ENCODE data around the gene SHC3.
A peak's percentile ranks its signal among the peaks of the same experiment; 100 is the strongest.

The SHC3 gene

DNA sequence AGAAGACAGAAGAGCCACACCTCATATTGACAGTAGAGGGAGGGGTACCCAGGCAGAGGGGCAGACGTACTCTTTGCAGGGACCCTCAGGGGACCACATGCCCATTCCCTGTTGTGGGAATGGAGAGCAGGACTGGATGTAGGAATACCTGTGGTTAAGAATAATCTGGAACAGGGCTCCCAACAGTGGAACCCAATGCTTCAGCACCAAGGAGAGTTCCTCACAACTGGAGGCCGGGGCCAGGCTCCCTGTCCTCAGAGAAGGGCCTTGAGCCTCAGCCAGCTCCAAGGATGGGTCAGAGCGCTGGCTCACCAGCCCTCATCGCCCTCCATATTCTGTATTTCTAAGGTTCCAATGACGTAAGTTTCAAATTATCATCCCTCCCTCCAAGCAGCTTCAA is 7.4 kb upstream of the SHC3 start:
- FAIRE-seq = no peak

DNA sequence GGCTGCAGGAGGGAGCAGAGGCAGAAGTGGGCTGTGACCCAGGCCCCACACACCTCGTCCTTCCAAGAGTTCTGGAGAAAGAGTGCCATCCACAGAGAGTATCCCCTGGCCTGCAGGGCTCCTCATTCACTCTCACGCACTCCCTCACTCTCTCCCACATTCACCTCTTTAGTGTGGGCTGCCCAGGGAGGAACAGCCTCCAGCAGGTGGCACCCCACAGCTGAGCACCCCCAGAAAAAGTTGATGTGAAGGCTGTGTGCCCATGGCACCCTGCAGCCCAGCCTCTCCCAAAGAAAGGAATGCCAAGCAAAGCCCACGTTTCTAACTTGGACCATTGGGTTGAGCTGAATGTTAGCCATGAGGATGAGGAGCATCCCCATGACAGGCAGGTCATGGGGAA is 4.5 kb upstream of the SHC3 start:
- FAIRE-seq = no peak

DNA sequence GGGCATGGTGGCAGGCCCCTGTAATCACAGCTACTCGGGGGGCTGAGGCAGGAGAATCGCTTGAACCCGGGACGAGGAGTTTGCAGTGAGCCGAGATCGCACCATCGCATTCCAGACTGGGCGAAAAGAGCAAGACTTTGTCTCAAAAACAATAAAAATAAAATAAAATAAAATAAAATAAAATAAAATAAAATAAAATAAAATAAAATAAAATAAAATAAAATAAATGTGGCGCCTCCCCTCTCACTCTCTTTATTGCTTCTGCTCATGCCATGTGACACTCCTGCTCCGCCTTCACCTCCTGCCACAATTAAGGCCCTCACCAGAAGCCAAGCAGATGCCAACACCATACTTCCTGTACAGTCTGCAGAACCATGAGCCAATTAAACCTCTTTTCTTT is 3.8 kb upstream of the SHC3 start:
- no peak for FAIRE-seq

DNA sequence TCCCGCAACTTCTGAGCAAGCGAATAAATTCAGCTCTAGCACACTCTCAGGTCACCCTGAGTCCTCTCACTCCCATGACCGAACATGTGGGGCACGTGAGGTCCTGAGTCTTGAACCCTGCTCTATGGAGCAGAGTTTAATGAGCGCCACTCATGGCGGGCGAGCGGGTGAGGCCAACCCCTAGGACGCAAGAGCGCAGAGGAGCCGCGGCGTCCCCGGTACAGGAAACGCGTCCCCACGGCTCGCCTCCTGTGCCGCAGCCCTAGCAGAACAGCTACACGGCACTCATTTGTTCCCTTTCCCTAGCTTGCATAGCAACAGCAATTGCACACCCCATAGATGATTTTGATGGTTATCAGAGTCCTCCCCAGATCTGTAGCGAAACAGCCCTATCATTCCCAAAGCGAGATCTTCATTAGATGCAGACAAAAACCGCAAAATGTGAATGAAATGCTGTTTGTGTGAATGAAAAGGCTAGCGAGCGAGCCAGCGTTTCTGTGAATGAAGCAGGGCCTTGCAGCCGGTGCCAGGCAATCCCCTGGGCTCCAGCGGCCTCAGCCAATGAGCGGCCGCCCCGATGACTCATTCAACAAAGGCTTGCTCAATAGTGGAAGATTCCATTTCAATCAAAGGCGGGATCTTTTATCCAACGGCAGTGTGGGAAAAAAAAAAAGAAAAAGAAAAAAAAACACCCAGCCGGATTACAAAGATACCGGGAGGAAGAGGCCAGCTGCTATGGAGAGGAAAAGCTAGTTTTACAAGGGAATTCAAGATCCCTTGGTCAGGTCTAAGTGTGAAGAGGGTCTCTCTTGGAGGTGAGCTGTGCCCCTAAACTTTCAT is 1.5 kb upstream of the SHC3 start:
- peak; percentile 95 for FAIRE-seq

DNA sequence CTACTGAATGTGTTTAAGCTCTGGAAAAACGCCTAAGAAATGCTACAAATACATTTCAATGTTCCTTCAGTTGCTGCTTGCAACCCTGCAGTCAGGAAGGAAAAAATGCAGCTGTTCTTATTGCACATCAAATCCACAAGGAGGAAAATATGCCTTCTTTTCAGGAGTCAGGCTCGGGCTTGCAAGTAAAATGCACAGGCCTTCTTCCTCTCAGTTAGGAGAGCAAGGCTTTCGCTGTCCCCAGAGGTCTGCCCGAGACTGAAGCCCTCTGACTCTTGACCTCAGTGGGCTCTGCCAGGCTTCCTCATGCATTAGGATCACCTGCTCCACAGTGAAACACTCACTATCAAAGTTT is 899 bp upstream of the SHC3 start:
- FAIRE-seq = no peak

DNA sequence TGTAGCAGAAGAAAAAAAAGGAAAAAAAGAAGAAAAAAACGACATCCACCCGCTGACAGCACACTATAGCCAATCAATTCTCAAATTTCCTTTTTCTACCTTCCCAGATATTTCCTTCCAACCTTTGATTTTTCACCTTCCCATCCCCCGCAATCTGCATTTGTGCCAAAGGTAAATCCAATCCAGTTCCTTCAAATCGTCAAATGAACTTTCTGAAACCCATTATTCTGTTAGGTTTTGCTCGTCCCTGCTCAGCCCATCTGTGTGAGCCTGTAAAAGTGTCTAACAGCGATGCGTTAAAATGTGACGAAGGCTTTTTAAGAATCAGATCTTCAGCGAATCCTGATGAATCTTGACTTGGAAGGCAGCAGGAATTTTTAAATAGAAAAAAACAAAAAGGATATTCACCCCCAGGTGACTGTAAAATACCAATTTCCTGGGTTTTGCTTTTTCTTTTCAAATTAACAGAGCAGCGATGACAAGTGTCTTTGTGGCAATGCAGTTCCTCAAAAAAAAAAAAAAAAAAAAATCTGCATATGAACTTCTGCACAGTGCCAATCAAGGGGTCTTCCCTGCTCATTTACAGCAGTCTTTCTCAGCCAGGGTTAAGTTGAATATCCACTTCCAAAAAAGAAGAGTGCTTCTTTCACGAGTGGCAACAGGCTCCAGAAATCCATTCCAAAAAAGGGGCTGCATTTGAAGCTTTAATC is 367 bp upstream of the SHC3 start:
- no peak for FAIRE-seq

DNA sequence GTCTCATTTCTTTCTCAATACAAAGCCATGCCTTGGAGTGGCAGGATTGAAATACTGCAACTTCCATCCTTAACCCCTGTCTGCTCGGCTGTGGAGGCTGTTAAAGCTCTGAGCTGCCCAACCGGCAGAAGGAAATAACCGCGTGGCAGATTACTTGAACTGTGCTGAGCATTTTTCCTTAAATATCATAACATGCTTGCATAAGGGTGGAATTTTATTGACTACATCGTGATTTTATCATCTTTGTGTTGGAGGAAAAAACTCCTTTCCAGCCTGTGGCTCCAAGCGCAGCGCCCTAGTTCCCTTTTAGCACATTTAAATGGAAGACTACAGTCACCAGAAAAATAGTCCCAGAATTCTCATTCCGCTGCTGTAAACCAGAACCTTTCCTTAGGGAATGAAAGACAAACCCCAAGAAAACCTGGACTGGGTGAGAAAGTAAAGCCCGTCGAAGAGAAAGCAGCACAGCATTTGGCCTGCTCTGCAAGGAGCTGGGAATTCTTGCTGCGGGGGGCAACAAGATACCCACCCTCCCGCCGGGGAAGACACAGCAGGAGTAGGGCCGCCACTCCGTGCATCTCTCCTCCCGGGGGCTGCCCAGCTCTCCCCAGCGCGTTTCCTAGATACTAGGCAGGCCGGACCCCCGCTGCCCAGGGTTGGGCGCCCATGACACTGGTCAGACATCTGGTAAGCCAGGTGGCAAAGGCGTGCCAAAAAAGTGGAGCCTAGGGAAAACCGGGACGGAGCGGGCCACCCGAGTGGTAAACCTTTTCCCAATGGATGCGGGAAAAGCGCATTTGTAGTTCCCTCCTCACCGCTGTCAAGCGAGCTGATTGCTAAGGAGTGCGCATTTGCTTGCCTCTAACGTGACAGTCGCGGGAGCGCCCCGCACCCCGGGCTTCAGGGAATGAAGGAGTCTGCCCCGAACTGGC is 1.3 kb downstream of the SHC3 start:
- no peak for FAIRE-seq

DNA sequence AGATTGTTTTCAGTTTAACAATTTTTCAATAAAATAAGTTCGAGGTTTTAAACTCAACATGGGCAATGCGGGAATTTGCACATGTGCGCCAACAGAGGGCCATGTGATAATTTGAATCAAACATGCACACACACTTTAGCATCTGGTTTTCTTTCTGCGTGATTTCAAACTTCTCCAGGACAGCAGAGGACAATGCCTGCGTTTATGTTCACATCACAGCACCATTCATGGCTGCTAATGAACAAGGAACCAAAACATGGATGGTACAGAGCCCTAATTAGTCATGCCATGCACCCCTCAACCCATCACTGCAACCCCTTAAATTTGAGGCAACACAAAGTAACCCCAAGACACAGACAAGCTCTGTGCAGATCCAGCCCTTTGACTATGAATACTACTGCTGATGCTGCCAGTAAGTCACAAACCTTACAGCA is 2.8 kb downstream of the SHC3 start:
- FAIRE-seq = no peak

DNA sequence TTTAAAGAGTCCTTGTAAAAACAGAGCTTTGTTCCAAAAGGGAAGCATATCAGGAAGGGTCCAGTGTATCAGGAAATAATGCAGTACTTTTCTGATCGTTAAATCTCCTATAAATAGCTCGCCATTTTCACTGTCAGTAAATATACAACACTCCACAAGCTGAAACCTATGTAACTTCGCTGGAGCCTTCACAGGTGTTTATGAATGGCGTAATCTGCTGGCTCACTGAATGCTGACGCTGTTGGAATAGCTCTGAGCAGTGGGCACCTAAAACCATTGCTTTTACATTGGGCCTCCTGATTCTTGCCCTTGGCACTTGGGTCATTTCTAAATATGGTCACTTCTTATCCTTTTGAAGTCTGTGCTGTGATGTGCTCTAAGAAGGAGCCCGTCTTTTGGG is 4.3 kb downstream of the SHC3 start:
- FAIRE-seq = no peak

DNA sequence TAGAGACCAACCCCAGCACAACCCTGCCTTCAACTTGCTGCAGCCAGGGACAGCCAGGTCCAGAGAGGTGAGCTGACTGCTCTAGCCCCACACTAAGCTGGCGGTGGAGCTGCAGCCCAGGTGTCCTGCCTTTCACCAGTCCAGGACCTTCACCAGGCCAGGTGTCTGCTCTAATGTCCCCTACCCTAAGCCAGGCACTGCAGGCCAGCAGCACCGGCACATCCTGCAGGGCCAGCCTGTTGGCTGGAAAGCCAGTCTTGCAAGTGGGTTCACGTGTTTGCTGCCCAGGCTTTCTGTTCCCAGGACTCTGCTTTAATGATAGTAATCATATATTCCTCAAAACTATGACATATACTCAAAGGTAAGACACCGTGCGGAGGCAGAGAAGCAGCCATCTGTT is 5.5 kb downstream of the SHC3 start:
- FAIRE-seq = no peak

DNA sequence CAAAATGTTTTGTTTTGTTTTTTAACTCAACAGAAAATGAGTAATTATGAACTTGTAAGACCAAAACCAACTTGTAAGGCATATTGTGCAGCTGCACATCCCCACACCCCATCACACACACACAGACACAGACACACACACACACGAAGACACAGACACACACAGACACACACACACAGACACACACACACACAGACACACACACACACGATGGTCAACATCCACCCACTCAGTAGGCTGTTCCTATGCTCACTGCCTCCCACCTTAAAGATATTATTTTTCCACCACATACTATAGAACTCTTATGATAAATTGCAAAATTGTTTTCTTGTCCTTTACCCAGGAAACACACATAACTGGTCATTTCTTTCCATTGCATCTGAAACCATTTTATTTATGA is 6.2 kb downstream of the SHC3 start:
- no peak for FAIRE-seq

DNA sequence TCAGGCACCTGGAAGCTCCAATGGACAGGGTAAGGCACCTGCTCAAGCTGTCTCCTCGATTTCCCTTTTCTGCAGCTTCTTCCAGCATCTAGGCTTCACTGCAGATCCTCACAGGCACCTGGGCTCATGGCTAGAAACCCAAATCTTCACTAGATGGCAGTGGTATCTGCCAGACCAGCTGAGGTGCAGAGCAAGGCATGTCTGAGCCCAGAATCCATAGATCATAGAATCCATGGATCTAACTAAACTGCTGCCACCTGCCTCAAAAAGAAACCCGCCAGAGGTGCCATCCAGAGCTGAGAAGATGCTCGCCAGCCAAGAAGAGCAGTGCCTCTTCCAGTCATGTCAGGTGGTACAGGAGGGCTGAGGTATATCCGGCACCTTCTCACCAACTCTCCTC is 6.9 kb downstream of the SHC3 start:
- FAIRE-seq = no peak

DNA sequence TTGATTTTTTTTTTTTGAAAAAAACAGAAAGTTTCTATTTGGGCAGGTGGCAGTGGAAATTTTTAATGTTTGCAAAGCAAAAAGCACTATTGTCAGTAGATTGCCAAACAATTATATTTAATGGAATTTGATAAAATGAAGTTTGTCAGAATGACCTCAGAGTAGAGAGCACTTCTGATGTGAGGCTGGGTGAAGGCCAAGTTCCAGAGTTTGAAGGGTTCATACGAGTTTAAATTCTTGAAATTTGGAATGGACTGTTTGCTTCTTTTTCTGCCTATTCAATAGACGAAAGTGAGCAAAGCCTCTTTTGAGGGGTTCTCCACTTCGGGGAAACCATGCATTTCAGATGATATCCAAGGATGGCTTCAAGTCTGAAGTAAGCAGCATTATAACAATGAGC is 7.4 kb downstream of the SHC3 start:
- FAIRE-seq = peak; percentile 21

DNA sequence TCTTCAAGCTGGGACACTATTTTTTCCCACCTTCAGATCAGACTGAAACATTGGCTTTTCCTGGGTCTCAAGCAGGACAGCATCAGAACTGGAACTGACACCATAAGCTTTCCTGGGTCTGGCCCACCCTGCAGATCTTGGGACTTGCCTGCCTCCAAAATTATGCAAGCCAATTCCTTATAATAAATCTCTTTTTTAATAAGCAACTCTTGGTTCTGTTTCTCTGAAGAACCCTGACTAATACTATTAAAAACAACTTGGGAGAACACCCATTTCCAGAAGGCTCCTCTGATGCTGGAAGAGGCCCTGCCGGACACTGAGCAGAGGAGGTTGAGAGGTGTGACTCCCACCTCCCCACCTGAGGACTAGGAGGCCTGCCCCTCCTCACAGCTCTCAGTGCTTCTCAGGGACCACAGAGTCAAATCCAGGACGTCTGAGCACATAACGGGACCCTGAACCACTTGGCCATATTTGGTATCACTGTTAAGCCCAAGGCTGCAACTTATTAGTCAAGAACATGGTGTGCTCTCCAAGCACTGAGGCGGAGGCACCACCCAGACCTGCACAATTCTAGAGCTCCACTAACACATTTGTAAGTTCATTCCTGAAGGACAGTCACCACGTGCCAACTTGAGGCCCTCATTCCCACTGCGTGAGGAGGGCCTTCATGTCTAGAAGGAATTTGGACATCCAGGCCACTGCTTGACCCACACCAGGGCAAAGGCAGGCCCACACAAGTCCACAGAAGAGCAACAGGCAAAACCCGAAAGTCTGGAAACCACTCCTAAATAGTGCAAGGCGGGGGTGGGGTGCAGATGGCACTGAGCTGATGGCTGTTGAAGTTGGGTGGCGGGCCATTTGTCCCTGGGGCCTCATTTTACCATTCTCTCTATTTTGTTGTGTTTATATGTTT is 9.5 kb downstream of the SHC3 start:
- no peak for FAIRE-seq

DNA sequence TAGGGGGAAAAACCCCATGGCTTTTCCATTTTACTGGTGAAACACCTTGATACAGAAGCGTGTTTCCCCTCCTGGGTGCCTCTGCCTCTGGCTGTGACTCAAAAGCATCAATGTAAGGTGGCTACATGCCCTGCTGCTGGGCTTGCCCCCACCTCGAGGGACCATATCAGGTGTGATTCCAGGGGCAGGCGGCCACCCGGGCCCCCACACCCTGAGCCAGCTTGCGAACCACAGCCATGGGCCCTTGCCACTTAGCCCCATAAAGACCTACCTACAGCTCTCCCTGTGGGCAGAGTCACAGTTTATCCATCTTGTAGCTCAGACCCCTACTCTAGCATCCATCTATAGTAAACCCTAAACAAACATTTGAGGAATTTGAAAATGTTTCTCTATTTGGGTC is 10.8 kb downstream of the SHC3 start:
- FAIRE-seq = no peak

DNA sequence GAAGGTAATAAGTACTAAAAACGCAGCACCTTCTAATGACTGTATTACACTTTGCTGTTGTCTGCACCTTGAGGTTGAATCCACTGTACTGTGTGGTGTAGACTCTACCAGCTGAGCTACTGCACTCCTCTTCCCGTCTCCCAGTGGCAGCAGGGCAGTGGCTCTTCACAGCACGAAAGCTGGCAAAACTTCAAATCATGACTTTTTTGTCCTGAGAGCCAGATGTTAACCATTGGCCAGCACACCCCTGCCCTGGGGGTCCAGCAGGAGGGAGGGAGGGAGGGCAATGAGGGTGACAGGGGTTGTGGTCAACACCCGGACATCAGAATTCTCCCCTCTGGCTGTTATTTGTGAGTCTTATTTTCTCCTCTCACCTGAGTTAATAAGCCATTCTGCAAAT is 11.8 kb downstream of the SHC3 start:
- FAIRE-seq = no peak

DNA sequence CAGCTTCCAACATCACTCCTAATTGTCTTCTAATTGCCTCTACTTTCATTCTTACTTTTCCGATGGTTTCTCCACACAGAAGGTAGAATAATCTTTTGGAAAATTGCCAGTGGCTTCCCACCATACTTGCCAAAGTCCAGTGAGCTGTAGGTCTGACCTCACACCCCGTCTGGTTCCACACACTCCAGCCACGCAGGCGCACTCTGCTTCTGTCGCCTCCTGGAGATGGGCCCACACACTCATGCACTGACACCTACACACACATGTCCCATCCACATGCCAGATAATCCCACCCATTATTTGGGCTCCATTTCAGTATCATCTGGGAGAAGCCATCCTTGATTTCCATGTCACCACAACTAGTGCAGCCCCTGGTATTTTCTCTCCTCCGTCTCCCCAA is 12.7 kb downstream of the SHC3 start:
- no peak for FAIRE-seq

DNA sequence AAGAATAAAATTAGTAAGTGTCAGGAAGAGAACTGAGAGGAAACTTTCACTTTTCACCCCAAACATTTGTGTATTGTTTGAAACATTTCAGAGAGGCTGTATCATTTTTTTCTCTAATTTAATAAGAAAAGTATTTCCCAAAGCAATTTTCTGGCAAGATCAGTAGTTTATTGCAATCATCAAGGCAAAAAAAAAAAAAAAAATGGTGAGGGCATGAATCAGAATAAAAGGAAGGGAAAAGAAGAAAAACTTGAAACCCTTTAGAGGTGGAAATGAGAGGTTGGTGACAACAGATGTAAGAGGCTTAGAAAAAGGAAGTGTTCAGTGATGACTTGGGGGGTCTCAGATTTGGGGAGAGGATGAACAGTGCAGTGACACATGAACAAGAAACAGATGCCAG is 13.3 kb downstream of the SHC3 start:
- no peak for FAIRE-seq

DNA sequence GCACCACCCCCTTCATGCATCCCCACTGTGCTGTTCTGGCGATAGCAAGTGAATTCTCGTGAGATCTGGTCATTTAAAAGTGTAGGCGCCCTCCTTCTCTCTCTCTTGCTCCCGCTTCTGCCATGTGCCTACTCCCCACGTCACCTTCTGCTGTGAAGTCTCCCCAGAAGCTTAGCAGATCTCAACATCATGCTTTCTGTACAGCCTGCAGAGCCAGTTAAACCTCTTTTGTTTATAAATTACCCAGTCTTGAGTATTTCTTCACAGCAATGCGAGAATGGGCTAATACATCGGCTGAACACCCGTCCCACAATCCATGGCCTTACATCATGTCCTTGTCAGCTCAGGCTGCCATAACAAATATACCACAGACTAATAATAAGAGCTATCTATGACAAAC is 17.4 kb downstream of the SHC3 start:
- no peak for FAIRE-seq

DNA sequence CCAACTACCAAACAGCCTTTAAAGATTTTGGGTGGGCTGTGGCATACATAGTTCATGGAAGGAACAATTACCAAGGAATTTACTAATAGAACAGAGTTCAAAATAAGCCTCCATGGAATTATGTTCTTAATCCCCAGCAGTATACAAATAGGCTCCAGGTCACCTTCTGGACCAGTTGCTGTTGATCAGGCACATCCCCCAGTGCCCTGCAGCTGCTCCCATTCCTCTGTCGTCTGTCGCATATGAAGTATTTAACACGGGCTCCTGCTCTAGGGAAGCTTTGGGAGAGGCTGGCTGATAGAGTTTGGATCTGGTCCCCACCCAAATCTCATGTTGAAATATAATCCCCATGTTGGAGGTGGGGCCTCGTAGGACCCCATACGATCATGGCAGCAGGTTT is 17.8 kb downstream of the SHC3 start:
- FAIRE-seq = no peak

DNA sequence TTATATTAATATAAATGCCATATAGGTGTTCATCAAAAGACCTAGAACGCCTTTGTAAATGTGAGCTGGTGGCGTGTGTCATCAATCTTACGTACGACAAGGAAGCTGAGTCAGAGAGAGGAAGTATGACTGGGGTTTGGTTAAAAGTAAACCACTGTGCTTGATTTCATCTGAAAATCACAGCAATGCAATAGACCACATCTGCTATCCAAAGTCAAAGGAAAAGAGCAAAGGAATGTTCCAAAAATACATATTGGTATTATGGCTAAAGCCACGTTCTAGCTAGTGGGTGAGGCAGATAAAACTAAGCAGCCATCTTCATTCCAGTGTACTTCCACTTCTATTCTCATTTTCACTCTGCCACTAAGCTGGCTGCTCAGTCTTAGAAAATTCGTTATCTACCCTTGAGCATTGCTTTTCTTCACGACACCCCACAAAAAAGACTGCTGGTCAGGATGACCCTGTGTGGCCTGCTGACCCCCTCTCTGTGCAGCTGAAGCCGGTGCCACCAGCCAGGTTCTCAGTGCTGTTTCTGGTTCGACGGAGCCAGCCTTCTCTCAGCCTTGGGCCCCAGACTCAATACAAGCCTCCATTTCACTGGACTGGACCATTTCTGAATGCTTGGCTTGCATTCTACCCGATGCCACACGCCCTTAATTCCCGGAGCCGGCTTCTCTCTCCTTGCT is 23.8 kb downstream of the SHC3 start:
- no peak for FAIRE-seq

DNA sequence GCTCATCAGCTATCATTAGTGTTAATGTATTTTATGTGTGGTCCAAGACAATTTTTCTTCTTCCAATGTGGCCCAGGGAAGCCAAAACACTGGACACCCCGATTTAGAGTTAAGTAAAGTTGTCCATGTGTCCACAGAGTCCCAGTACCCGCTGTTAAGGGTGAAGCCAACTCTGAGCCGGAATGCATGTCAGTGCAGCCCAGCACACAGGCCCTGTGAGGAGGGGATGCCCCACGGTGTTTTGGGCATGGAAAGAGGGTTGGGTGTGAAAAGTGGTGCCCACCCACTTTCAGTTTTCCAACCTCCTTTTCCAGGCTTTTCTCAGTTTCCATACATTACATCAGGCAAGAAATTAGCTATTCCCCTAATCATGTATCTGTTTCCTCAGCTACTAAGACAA is 24.4 kb downstream of the SHC3 start:
- no peak for FAIRE-seq
